Endothelial cell of umbilical vein (primary cell): Measurements from ENCODE around the gene TMPRSS5. TPM values are rescaled to one million over a fixed set of nuclear protein-coding genes. Genes with fewer than 3 reads are reported as not detected.

ENCODE experiments used
- BruUV-seq: library from RNA; stranded (reverse); fragments of 400-500 nt; replicated peaks from 2 replicates; lab custom pipeline; 2021; lab: Mats Ljungman, UMichigan
- CTCF ChIA-PET: fragments of 300-600, 350-600 bp; sonication (Branson Sonifier 250); formaldehyde crosslinking; loops from one replicate; lab custom pipeline; 2021; ENCODE audit warnings: antibody characterized with exemption, inconsistent platforms; lab: Charles Lee
- POLR2A ChIA-PET: fragments of 300-600, 350-600 bp; sonication (Branson Sonifier 250); formaldehyde crosslinking; loops from one replicate; lab custom pipeline; 2021; ENCODE audit warnings: antibody characterized with exemption, inconsistent platforms; lab: Charles Lee
- DNase-seq: peaks from one replicate; pipeline ENCODE4 v3.0.0-alpha.2; 2011; ENCODE audit warnings: low read depth, low spot score
- FAIRE-seq: peaks from 2 replicates; lab custom pipeline; 2011; peaks lifted over from hg19 to GRCh38; lab: Jason Lieb, UNC
- H2AFZ ChIP-seq: 2 replicates; pipeline ENCODE4 v1.6.0; 2012; ENCODE audit warnings: low read depth, low read length, control low read depth, inconsistent platforms
- H3K27ac ChIP-seq: 2 replicates; pipeline ENCODE4 v1.5.1; 2011; ENCODE audit warnings: low read depth, mild to moderate bottlenecking, control low read depth, low read length, moderate library complexity; ENCODE audit not compliant: insufficient read depth
- H3K27me3 ChIP-seq, 2 experiments: 2 replicates each; pipeline versions ENCODE4 v1.6.0 to v1.6.1; 2011; ENCODE audit warnings: low read length in 2 of 2, mixed read lengths in 1 of 2; ENCODE audit not compliant: control insufficient read depth in 2 of 2, insufficient read depth in 2 of 2
- H3K36me3 ChIP-seq, 2 experiments: 2 replicates in 1 of 2; 3 replicates in 1 of 2; pipeline ENCODE4 v1.5.1; 2011; ENCODE audit warnings: low read length in 2 of 2, mild to moderate bottlenecking in 1 of 2, moderate library complexity in 1 of 2; ENCODE audit not compliant: control insufficient read depth in 2 of 2, insufficient read depth in 2 of 2; ENCODE audit errors: extremely low read depth in 1 of 2
- H3K4me1 ChIP-seq: 3 replicates; pipeline ENCODE4 v1.5.1; 2011; ENCODE audit warnings: mild to moderate bottlenecking, low read length; ENCODE audit not compliant: control insufficient read depth, insufficient read depth; ENCODE audit errors: extremely low read depth
- H3K4me2 ChIP-seq: 2 replicates; pipeline ENCODE4 v1.6.1; 2011; ENCODE audit warnings: low read length, control low read depth, mixed read lengths; ENCODE audit not compliant: insufficient read depth
- H3K4me3 ChIP-seq, 3 experiments: fragments of 200-600 bp in 1 of 3; sonication (generic), shearing (Covaris generic) in 1 of 3; replicated peaks in 1 of 3; 2 replicates each; pipeline ENCODE4 v1.5.1; 2011 to 2016; ENCODE audit warnings: control low read depth in 3 of 3, low read length in 3 of 3, mild to moderate bottlenecking in 2 of 3, inconsistent platforms in 1 of 3, low read depth in 1 of 3, moderate library complexity in 1 of 3; ENCODE audit not compliant: insufficient read depth in 1 of 3
- H3K79me2 ChIP-seq: 2 replicates; pipeline ENCODE4 v1.6.0; 2012; ENCODE audit warnings: low read length, inconsistent platforms; ENCODE audit not compliant: control insufficient read depth, insufficient read depth
- H3K9ac ChIP-seq: replicated peaks from 2 replicates; pipeline ENCODE3; 2011; ENCODE audit warnings: low read length, control low read depth; ENCODE audit not compliant: insufficient read depth; ENCODE audit errors: extremely low read depth
- H3K9me1 ChIP-seq: replicated peaks from 3 replicates; pipeline ENCODE4 v1.6.0; 2011; ENCODE audit warnings: mild to moderate bottlenecking, low read length; ENCODE audit not compliant: control insufficient read depth, insufficient read depth; ENCODE audit errors: extremely low read depth
- H3K9me3 ChIP-seq: replicated peaks from 2 replicates; pipeline ENCODE4 v1.5.1; 2012; ENCODE audit warnings: low read length, inconsistent platforms; ENCODE audit not compliant: control insufficient read depth, insufficient read depth
- H4K20me1 ChIP-seq: replicated peaks from 2 replicates; pipeline ENCODE3; 2011; ENCODE audit warnings: mild to moderate bottlenecking, low read length; ENCODE audit not compliant: control insufficient read depth, insufficient read depth; ENCODE audit errors: extremely low read depth
- EZH2 ChIP-seq: IDR thresholded peaks from 2 replicates; pipeline ENCODE4 v1.6.1; 2012; ENCODE audit warnings: borderline replicate concordance, low read depth, mild to moderate bottlenecking, moderate library complexity, low read length, inconsistent platforms; ENCODE audit not compliant: severe bottlenecking
- FOS ChIP-seq: IDR thresholded peaks from 2 replicates; pipeline ENCODE4 v1.6.1; 2011; ENCODE audit warnings: mild to moderate bottlenecking, low read length, moderate library complexity, borderline replicate concordance; ENCODE audit not compliant: insufficient read depth
- GATA2 ChIP-seq: IDR thresholded peaks from 2 replicates; pipeline ENCODE4 v1.7.0; 2011; ENCODE audit warnings: low read depth, mild to moderate bottlenecking, moderate library complexity, mixed read lengths, low read length; ENCODE audit not compliant: insufficient read length, insufficient read depth
- JUN ChIP-seq: IDR thresholded peaks from 2 replicates; pipeline ENCODE4 v1.6.1; 2011; ENCODE audit warnings: borderline replicate concordance, low read depth; ENCODE audit not compliant: insufficient read length, insufficient read depth
- MAX ChIP-seq: IDR thresholded peaks from 2 replicates; pipeline ENCODE4 v1.6.1; 2011; ENCODE audit not compliant: insufficient read depth, insufficient read length
- MYC ChIP-seq: IDR thresholded peaks from one replicate; pipeline ENCODE4 v1.6.1; 2011; ENCODE audit warnings: mild to moderate bottlenecking, low read depth, low read length
- POLR2A ChIP-seq: IDR thresholded peaks from 2 replicates; pipeline ENCODE4 v1.6.1; 2012; ENCODE audit warnings: low read depth, mild to moderate bottlenecking, control low read depth, low read length
- POLR2AphosphoS5 ChIP-seq: IDR thresholded peaks from 2 replicates; pipeline ENCODE4 v1.6.1; 2012; ENCODE audit warnings: low read depth, mild to moderate bottlenecking, control low read depth, low read length, moderate library complexity; ENCODE audit not compliant: insufficient read depth
- dilution Hi-C: fragments of 300-500 bp; cut with MboI; formaldehyde crosslinking; loops from one replicate; pipeline ENCODE4 v1.15.0; 2019; ENCODE audit warnings: low sequenced_read_pairs; ENCODE audit not compliant: extremely low pct_ligation_motif_present
- intact Hi-C: fragments of 100-400 bp; cut with micrococcal nuclease; formaldehyde crosslinking; loops from one replicate; pipeline ENCODE4 v1.10.0; 2022
- polyA plus RNA-seq, 4 experiments: library from polyadenylated mRNA; depleted of rRNA in 3 of 4; stranded (reverse) in 3 of 4; unstranded in 1 of 4; fragments of >200 nt; gene quantifications; 2 replicates each; pipeline versions ENCODE4 v1.2.1 to v1.2.3, GENCODE V29; 2011 to 2012; ENCODE audit warnings: missing spikeins in 1 of 4
- total RNA-seq: library from RNA; stranded (reverse); gene quantifications from 2 replicates; pipeline ENCODE4 v1.2.3, GENCODE V29; 2021
- TF ChIP-seq, protein P1 (sequence below), 2 donors: IDR thresholded peaks; 1 replicate in 1 of 2; 2 replicates in 1 of 2; pipeline ENCODE4 v1.5.1; 2011; ENCODE audit warnings: low read length in 2 of 2, mild to moderate bottlenecking in 2 of 2, moderate library complexity in 2 of 2, control low read depth in 1 of 2, inconsistent platforms in 1 of 2, low read depth in 1 of 2; ENCODE audit not compliant: insufficient read depth in 1 of 2; ENCODE audit errors: extremely low read depth in 1 of 2

Gene TMPRSS5
- total and polyA plus RNA-seq, 2 donors (not counting 3 experiments of a cell fraction or from before 2014, with no cell fraction given) = 0.40 to 0.64 TPM

DNA sequence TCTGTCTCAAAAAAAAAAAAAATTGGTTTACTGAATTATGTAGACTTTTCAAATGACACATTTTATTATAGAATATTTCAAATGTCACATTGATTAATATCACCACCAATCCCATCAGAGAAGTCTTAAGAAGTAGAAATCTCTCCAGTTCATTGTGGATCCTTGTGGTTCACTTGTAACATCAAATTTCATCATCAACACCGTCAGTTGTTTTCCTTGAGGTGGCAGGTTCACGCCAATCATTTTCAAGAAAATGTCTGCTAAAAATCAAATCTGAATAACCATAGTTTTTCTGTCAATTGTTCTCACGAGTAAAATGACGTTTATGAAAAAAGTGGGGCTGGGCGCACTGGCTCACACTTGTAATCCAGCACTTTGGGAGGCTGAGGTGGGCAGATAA lies 50.3 kb downstream of the TMPRSS5 start:
- dilution Hi-C loops = no loop called here
- BruUV-seq = no TSS peak
- no peak for FAIRE-seq

More for the DNA sequence above, 50.3 kb downstream of the TMPRSS5 start:
- CTCF ChIA-PET = no interaction called here
- H3K9ac ChIP-seq = no peak overlapping the region
- H3K27me3 ChIP-seq = no peaks in the 10 kb centered on the region
- no peak for TF ChIP-seq MYC
- TF ChIP-seq GATA2 = no peak
- TF ChIP-seq MAX = no peak
- no peak for TF ChIP-seq POLR2AphosphoS5
- no peak for TF ChIP-seq POLR2A
- no peak for TF ChIP-seq FOS
- TF ChIP-seq EZH2 = no peak
- TF ChIP-seq JUN = no peak
- TF ChIP-seq, protein P1, sequence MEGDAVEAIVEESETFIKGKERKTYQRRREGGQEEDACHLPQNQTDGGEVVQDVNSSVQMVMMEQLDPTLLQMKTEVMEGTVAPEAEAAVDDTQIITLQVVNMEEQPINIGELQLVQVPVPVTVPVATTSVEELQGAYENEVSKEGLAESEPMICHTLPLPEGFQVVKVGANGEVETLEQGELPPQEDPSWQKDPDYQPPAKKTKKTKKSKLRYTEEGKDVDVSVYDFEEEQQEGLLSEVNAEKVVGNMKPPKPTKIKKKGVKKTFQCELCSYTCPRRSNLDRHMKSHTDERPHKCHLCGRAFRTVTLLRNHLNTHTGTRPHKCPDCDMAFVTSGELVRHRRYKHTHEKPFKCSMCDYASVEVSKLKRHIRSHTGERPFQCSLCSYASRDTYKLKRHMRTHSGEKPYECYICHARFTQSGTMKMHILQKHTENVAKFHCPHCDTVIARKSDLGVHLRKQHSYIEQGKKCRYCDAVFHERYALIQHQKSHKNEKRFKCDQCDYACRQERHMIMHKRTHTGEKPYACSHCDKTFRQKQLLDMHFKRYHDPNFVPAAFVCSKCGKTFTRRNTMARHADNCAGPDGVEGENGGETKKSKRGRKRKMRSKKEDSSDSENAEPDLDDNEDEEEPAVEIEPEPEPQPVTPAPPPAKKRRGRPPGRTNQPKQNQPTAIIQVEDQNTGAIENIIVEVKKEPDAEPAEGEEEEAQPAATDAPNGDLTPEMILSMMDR (IDR thresholded peaks at IDR 0.05; ENCODE audit: extremely low read depth in 1 of 2, insufficient read depth in 1 of 2, low read depth in 1 of 2, low read length in 2 of 2) = no peak
- H2AFZ ChIP-seq = no peak overlapping the region
- POLR2A ChIA-PET = no interaction called here
- H3K79me2 ChIP-seq = no peaks in the 10 kb centered on the region
- no peaks in the 10 kb centered on the region for H4K20me1 ChIP-seq
- H3K9me3 ChIP-seq = no peaks in the 10 kb centered on the region
- no peaks in the 10 kb centered on the region for H3K4me1 ChIP-seq
- H3K9me1 ChIP-seq = no peaks in the 10 kb centered on the region
- H3K36me3 ChIP-seq = no peaks in the 10 kb centered on the region
- H3K4me3 ChIP-seq = no peak overlapping the region
- no peak for DNase-seq
- H3K4me2 ChIP-seq = no peak overlapping the region
- intact Hi-C loops = no loop called here
- no peak overlapping the region for H3K27ac ChIP-seq
